ENCODE measurements around the gene PDE10A. TPM values are rescaled to one million over a fixed set of nuclear protein-coding genes. Genes with fewer than 3 reads are reported as not detected.

The PDE10A gene
- total RNA-seq, 1 experiment from 2014 or later, result 3.1 TPM

DNA sequence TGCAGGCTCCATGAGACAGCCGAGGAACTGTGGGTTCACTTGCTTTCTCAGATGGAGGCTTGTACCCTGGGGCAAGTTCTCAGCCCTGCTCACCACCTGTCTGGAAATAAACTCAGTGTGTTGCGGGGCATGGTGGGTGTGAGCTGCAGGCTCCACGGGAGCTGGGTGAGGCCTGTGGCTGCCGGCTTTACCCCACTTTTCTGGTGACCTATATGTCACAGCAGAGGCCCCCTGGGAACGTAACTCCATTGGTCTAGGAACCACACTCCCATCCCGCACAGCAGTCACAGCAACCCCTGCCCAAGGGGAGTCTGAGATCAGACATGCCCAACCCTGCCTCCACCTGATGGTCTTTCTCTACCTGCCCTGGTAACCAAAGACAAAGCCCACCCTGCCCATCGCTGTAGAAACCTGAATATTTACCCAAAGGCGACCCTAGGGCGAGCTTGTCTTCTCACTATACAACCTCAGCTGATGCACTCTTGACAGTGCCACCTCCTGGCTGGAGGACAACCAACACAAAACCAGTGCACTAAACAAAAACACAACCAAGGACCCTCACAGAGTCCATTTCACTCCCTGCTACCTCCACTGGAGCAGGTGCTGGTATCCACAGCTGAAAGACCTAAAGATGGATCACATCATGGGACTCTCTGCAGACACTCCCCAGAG is 174.3 kb downstream of the PDE10A start:
- Mint-ChIP-seq H3K27me3 (ENCODE audit: low read depth) (no peaks in the 10 kb centered on the region), H3K4me3 (no peak overlapping the region), H3K36me3 (no peaks in the 10 kb centered on the region), H3K4me1 (peaks cover 15% of the 10 kb centered on the region), H3K27ac (no peak overlapping the region), H3K9me3 (peaks cover 14% of the 10 kb centered on the region)
- ATAC-seq, result no peak
- no peak for DNase-seq (ENCODE audit: low spot score)
- TF ChIP-seq CBFB (CRISPR knock-in tag; IDR thresholded peaks at IDR 0.05; ENCODE audit: low read depth) (no peak), ZNF317 (CRISPR knock-in tag; IDR thresholded peaks at IDR 0.05; ENCODE audit: borderline replicate concordance, low read depth) (no peak), ELF4 (CRISPR knock-in tag; IDR thresholded peaks at IDR 0.05; ENCODE audit: low read depth) (no peak), IRF2 (CRISPR knock-in tag; IDR thresholded peaks at IDR 0.05; ENCODE audit: borderline replicate concordance, low read depth) (no peak), ESRRA (CRISPR knock-in tag; IDR thresholded peaks at IDR 0.05; ENCODE audit: borderline replicate concordance) (no peak)
- TF ChIP-seq, protein P1, sequence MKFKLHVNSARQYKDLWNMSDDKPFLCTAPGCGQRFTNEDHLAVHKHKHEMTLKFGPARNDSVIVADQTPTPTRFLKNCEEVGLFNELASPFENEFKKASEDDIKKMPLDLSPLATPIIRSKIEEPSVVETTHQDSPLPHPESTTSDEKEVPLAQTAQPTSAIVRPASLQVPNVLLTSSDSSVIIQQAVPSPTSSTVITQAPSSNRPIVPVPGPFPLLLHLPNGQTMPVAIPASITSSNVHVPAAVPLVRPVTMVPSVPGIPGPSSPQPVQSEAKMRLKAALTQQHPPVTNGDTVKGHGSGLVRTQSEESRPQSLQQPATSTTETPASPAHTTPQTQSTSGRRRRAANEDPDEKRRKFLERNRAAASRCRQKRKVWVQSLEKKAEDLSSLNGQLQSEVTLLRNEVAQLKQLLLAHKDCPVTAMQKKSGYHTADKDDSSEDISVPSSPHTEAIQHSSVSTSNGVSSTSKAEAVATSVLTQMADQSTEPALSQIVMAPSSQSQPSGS (CRISPR knock-in tag; IDR thresholded peaks at IDR 0.05; ENCODE audit: borderline replicate concordance, low read depth), result no peak
- ChIA-PET CTCF (interaction anchor here (1.2 kb wide), 1 partner anchor 49 kb away, joined by 7 read pairs; no protein-coding TSS in a partner anchor), POLR2A (no interaction called here)

DNA sequence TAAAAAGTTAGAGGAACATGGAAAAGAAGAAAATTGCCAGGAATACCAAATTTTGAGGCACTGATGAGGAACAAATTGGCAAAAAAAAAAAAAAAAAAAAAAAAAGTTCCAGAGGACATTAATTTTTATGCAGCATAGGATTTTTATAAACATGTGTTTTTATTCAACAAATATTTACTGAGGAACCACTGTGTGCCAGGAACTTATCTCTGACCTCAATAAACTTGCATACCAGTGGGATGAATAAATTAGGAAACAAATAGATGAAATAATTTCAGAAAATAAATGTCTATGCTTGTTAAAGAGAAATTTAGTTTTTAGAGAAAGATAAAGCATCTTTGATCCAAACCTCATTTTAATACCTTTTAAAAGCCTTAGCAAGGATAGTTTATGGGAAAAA is 175.1 kb downstream of the PDE10A start:
- no peaks in the 10 kb centered on the region for H3K27me3 Mint-ChIP-seq (ENCODE audit: low read depth)
- ATAC-seq (no peak), DNase-seq (ENCODE audit: low spot score) (no peak)
- POLR2A ChIA-PET, result no interaction called here
- H3K36me3 Mint-ChIP-seq, result no peaks in the 10 kb centered on the region
- H3K9me3 Mint-ChIP-seq, result peaks cover 14% of the 10 kb centered on the region
- no peak overlapping the region for H3K27ac Mint-ChIP-seq
- TF ChIP-seq ETV6 (CRISPR knock-in tag; IDR thresholded peaks at IDR 0.05), result no peak
- TF ChIP-seq ZNF121 (CRISPR knock-in tag; IDR thresholded peaks at IDR 0.05), result no peak
- CTCF ChIA-PET, result no interaction called here
- H3K4me3 Mint-ChIP-seq, result no peak overlapping the region
- peaks cover 15% of the 10 kb centered on the region for H3K4me1 Mint-ChIP-seq

DNA sequence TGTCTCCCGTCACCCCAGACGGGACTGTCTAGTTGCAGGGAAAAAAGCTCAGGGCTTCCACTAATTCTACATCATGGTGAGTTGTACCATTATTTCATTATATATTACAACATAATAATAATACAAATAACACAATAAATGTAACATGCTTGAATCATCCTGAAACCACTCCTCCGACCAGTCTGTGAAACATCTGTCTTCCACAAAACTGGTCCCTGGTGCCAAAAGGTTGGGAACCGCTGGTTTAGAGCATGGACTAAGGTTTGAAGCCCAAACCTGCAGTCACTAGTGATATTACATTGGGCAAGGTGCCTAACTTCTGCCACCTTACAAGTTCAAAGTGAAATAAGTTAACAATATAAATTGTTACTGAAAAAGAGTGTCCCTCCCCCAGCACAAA is 175.7 kb downstream of the PDE10A start:
- Mint-ChIP-seq H3K4me1 (peaks cover 15% of the 10 kb centered on the region), H3K4me3 (no peak overlapping the region), H3K27me3 (ENCODE audit: low read depth) (no peaks in the 10 kb centered on the region), H3K27ac (no peak overlapping the region), H3K9me3 (peaks cover 14% of the 10 kb centered on the region), H3K36me3 (no peaks in the 10 kb centered on the region)
- CTCF ChIA-PET, result no interaction called here
- ATAC-seq (no peak), DNase-seq (ENCODE audit: low spot score) (no peak)
- POLR2A ChIA-PET, result no interaction called here
- no peak for TF ChIP-seq ZNF317 (CRISPR knock-in tag; IDR thresholded peaks at IDR 0.05; ENCODE audit: borderline replicate concordance, low read depth)
- no peak for TF ChIP-seq GABPB1 (CRISPR knock-in tag; IDR thresholded peaks at IDR 0.05)
- TF ChIP-seq, protein P2, sequence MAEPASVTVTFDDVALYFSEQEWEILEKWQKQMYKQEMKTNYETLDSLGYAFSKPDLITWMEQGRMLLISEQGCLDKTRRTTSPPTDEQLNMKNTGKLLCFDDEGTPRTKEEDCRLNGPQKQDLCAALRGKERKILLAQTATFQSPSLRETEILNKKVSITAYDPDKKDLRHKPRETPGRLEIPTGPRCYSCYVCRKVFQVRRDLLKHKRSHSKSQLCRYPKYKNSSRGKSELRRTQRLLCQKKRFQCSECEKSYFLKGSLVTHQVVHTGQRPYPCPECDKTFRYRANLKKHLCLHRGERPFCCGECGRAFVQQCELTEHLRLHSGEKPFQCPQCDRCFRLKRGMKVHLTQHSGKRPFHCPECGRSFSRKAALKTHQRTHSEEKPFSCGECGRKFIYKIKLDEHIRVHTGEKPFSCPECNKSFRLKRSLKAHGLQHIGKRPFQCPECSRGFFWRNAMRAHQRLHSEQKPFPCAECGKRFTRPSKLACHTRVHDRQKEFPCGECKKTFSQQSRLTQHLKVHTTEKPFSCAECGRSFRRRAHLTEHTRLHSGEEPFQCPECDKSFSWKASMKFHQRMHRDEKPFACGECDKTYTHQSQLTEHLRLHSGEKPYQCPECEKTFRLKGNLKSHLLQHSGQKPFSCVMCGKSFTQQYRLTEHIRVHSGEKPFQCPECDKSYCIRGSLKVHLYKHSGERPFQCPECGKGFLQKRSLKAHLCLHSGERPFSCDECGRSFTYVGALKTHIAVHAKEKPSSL (CRISPR knock-in tag; conservative IDR thresholded peaks at IDR 0.05), result no peak

DNA sequence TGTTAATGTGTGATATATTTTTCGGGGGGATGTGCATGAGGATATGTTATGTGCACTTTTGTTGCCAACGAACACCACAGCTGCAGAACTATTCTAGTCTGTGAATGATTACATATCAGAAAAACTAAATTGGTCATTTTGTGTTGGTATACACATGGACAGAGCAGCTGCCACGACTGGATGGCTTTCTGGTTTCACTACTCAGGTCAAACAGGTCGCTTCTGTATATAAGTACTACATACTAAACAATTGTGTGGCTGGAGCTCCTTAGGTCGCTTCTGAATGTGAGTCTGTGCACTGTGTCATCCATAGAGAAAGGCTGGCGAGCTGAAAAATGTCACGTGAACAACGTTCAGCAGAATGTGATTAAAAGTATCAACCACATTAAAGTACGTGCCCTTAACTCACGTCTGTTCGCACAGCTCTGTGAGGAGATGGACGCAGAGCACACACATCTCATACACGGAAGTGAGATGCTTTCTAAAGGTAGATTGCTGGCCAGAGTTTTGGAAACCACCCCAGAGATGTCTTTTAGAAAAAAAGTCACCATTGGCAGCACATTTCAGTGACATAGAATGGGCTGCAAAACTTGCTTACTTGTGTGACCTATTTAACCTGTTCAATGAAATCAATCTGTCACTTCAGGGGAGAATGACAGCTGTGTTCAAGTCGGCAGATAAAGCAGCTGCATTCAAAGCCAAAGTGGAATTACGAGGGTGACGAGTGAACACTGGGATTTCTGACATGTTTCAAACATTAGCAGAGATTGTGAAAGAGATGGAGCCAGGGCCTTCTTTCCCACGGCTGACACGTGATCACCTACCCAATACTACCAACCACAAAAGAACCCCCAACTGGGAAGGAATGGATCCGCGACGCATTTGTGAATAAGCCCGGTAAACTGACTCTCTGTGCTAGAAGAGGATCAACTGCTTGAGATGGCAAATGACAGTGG is 176.6 kb downstream of the PDE10A start:
- Mint-ChIP-seq H3K4me3 (no peak overlapping the region), H3K9me3 (peaks cover 6% of the 10 kb centered on the region), H3K27me3 (ENCODE audit: low read depth) (no peaks in the 10 kb centered on the region), H3K36me3 (no peaks in the 10 kb centered on the region), H3K27ac (no peak overlapping the region), H3K4me1 (peaks cover 15% of the 10 kb centered on the region)
- peak; percentile 32; the same call in 1 of the 2 replicates for ATAC-seq
- ChIA-PET POLR2A (no interaction called here), CTCF (no interaction called here)
- DNase-seq (ENCODE audit: low spot score), result no peak
- TF ChIP-seq CBFB (CRISPR knock-in tag; IDR thresholded peaks at IDR 0.05; ENCODE audit: low read depth) (no peak), HMGA2 (CRISPR knock-in tag; IDR thresholded peaks at IDR 0.05) (no peak), RELA (CRISPR knock-in tag; IDR thresholded peaks at IDR 0.05; ENCODE audit: borderline replicate concordance) (no peak)
- TF ChIP-seq, protein P3, sequence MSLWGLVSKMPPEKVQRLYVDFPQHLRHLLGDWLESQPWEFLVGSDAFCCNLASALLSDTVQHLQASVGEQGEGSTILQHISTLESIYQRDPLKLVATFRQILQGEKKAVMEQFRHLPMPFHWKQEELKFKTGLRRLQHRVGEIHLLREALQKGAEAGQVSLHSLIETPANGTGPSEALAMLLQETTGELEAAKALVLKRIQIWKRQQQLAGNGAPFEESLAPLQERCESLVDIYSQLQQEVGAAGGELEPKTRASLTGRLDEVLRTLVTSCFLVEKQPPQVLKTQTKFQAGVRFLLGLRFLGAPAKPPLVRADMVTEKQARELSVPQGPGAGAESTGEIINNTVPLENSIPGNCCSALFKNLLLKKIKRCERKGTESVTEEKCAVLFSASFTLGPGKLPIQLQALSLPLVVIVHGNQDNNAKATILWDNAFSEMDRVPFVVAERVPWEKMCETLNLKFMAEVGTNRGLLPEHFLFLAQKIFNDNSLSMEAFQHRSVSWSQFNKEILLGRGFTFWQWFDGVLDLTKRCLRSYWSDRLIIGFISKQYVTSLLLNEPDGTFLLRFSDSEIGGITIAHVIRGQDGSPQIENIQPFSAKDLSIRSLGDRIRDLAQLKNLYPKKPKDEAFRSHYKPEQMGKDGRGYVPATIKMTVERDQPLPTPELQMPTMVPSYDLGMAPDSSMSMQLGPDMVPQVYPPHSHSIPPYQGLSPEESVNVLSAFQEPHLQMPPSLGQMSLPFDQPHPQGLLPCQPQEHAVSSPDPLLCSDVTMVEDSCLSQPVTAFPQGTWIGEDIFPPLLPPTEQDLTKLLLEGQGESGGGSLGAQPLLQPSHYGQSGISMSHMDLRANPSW (CRISPR knock-in tag; conservative IDR thresholded peaks at IDR 0.05; ENCODE audit: low read depth), result no peak
- TF ChIP-seq, protein P4, sequence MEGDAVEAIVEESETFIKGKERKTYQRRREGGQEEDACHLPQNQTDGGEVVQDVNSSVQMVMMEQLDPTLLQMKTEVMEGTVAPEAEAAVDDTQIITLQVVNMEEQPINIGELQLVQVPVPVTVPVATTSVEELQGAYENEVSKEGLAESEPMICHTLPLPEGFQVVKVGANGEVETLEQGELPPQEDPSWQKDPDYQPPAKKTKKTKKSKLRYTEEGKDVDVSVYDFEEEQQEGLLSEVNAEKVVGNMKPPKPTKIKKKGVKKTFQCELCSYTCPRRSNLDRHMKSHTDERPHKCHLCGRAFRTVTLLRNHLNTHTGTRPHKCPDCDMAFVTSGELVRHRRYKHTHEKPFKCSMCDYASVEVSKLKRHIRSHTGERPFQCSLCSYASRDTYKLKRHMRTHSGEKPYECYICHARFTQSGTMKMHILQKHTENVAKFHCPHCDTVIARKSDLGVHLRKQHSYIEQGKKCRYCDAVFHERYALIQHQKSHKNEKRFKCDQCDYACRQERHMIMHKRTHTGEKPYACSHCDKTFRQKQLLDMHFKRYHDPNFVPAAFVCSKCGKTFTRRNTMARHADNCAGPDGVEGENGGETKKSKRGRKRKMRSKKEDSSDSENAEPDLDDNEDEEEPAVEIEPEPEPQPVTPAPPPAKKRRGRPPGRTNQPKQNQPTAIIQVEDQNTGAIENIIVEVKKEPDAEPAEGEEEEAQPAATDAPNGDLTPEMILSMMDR (IDR thresholded peaks at IDR 0.05), result no peak
- TF ChIP-seq, protein P5, sequence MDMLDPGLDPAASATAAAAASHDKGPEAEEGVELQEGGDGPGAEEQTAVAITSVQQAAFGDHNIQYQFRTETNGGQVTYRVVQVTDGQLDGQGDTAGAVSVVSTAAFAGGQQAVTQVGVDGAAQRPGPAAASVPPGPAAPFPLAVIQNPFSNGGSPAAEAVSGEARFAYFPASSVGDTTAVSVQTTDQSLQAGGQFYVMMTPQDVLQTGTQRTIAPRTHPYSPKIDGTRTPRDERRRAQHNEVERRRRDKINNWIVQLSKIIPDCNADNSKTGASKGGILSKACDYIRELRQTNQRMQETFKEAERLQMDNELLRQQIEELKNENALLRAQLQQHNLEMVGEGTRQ (CRISPR knock-in tag; IDR thresholded peaks at IDR 0.05), result 0 out of 2 replicates have a peak, but pooled peaks have one; percentile 10

Measured in WTC11 (cell line).